Head of caudate nucleus (tissue), 42 donors: Measurements from ENCODE around the gene PCGF1.
A peak's percentile ranks its signal among the peaks of the same experiment; 100 is the strongest.

Experiments used
- DNase-seq, 42 donors: peaks; one replicate each; pipeline versions ENCODE4 v3.0.0 to v3.0.0-alpha.2; 2020 to 2021; ENCODE audit warnings: mixed read lengths in 7 of 42
- intact Hi-C: fragments of 100-400 bp; cut with DNase I; formaldehyde crosslinking; loops from one replicate; pipeline ENCODE4 v1.15.0; 2022

Gene PCGF1

GRCh38 chr2:74540291-74540690, 32.8 kb upstream of the PCGF1 start:
- no peak for DNase-seq
- intact Hi-C loops: no loop called here

GRCh38 chr2:74538881-74539339, 31.4 kb upstream of the PCGF1 start:
- intact Hi-C loops: no loop called here

GRCh38 chr2:74537140-74537539, 29.6 kb upstream of the PCGF1 start:
- intact Hi-C loops: no loop called here
- no peak for DNase-seq

More at GRCh38 chr2:74538881-74539339, 31.4 kb upstream of the PCGF1 start:
- no peak for DNase-seq

- intact Hi-C loops: no loop called here
- DNase-seq: no peak
Observed at GRCh38 chr2:74536166-74536950, 28.9 kb upstream of the PCGF1 start.

GRCh38 chr2:74535440-74535965, 28.0 kb upstream of the PCGF1 start:
- DNase-seq: no peak
- intact Hi-C loops: no loop called here

GRCh38 chr2:74534411-74534810, 26.9 kb upstream of the PCGF1 start:
- DNase-seq: no peak
- intact Hi-C loops: no loop called here

GRCh38 chr2:74533464-74533863, 26.0 kb upstream of the PCGF1 start:
- no peak for DNase-seq
- intact Hi-C loops: no loop called here

- intact Hi-C loops: no loop called here
- no peak for DNase-seq
Observed at GRCh38 chr2:74532222-74532621, 24.7 kb upstream of the PCGF1 start.

- DNase-seq: no peak
- intact Hi-C loops: no loop called here
Observed at GRCh38 chr2:74531666-74532065, 24.2 kb upstream of the PCGF1 start.

GRCh38 chr2:74530239-74531187, 23.0 kb upstream of the PCGF1 start:
- peak in 27 of 42 donors; percentile 10 to 59 (median 35) for DNase-seq
- intact Hi-C loops: no loop called here

GRCh38 chr2:74529357-74530238, 22.1 kb upstream of the PCGF1 start, which contains the start of the genes AUP1 and HTRA2:
AUP1 (minus strand) TSS chr2:74529706; CDS start chr2:74529629, 77 bp downstream.
HTRA2 (plus strand) TSS chr2:74529933; CDS start chr2:74530007, 74 bp downstream.
- intact Hi-C loops: loop anchor here (1.0 to 2.0 kb wide), 2 partner anchors 23 to 47 kb away; partner anchors contain the start of genes CCDC142 and PCGF1

GRCh38 chr2:74528600-74529356, 21.3 kb upstream of the PCGF1 start:
- DNase-seq: peak in 1 of 42 donors; percentile 37
- intact Hi-C loops: loop anchor here (1.0 to 2.0 kb wide), 2 partner anchors 22 to 46 kb away; partner anchors contain the start of genes CCDC142 and PCGF1

More at GRCh38 chr2:74529357-74530238, 22.1 kb upstream of the PCGF1 start, which contains the start of the genes AUP1 and HTRA2:
- peak; percentile 96 to 99 (median 98) for DNase-seq

- no peak for DNase-seq
- intact Hi-C loops: loop anchor here (2.0 kb wide), 1 partner anchor 21 kb away; the partner anchor contains the start of gene PCGF1
Observed at GRCh38 chr2:74527741-74528140, 20.2 kb upstream of the PCGF1 start.

GRCh38 chr2:74526649-74527230, 19.2 kb upstream of the PCGF1 start:
- peak in 1 of 42 donors; percentile 13 for DNase-seq

GRCh38 chr2:74525717-74526648, 18.5 kb upstream of the PCGF1 start, which contains the start of gene DQX1:
DQX1 (minus strand) TSS chr2:74526231; CDS start chr2:74525729, 502 bp downstream.
- intact Hi-C loops: no loop called here

More at GRCh38 chr2:74526649-74527230, 19.2 kb upstream of the PCGF1 start:
- intact Hi-C loops: no loop called here

More at GRCh38 chr2:74525717-74526648, 18.5 kb upstream of the PCGF1 start, which contains the start of gene DQX1:
- peak in 20 of 42 donors; percentile 7 to 67 (median 36) for DNase-seq
